Ovary (tissue), 3 donors: ENCODE measurements around the gene NLRP3.
"Not testable (repeated sequence)": the region's sequence is repeated elsewhere in the genome, so short reads cannot be mapped to it uniquely, and the experiment has no call there.

Experiments used
- EP300 ChIP-seq: sonication (generic); formaldehyde crosslinking; IDR thresholded peaks from one replicate; pipeline ENCODE4 v1.6.1; 2017; ENCODE audit warnings: antibody characterized with exemption
- POLR2A ChIP-seq: fragments of 450-650 bp; IDR thresholded peaks from one replicate; pipeline ENCODE4 v1.6.1; 2017; ENCODE audit warnings: antibody characterized with exemption, mild to moderate bottlenecking, moderate library complexity
- TF ChIP-seq, protein P1 (sequence below), 3 donors: fragments of 450-650 bp in 2 of 3; fragments of 200-600 bp in 1 of 3; IDR thresholded peaks; one replicate each; pipeline versions ENCODE4 v1.5.1 to v1.8.0; 2016 to 2022; ENCODE audit warnings: antibody characterized with exemption in 3 of 3, mild to moderate bottlenecking in 1 of 3
- donor health status: DM: no; HTN: no; CAD: no.

DNA sequence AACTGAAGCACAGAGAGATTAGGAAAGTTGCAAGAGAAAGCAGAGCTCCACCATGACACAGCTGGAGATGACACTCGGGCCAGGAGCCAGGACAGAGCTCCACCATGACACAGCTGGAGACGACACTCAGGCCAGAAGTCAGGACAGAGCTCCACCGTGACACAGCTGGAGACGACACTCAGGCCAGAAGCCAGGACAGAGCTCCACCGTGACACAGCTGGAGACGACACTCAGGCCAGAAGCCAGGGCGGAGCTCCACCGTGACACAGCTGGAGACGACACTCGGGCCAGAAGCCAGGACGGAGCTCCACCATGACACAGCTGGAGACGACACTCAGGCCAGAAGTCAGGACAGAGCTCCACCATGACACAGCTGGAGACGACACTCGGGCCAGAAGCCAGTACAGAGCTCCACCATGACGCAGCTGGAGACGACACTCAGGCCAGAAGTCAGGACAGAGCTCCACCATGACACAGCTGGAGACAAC lies 55.0 kb downstream of the NLRP3 start:
- TF ChIP-seq, protein P1, sequence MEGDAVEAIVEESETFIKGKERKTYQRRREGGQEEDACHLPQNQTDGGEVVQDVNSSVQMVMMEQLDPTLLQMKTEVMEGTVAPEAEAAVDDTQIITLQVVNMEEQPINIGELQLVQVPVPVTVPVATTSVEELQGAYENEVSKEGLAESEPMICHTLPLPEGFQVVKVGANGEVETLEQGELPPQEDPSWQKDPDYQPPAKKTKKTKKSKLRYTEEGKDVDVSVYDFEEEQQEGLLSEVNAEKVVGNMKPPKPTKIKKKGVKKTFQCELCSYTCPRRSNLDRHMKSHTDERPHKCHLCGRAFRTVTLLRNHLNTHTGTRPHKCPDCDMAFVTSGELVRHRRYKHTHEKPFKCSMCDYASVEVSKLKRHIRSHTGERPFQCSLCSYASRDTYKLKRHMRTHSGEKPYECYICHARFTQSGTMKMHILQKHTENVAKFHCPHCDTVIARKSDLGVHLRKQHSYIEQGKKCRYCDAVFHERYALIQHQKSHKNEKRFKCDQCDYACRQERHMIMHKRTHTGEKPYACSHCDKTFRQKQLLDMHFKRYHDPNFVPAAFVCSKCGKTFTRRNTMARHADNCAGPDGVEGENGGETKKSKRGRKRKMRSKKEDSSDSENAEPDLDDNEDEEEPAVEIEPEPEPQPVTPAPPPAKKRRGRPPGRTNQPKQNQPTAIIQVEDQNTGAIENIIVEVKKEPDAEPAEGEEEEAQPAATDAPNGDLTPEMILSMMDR (IDR thresholded peaks at IDR 0.05) = not testable (repeated sequence)
- not testable (repeated sequence) for TF ChIP-seq POLR2A, EP300
